IPS-18a (cell line): Measurements from ENCODE around the gene RPUSD3.

ENCODE experiments used
- H3K27ac ChIP-seq: one replicate; pipeline ENCODE4 v1.5.1; 2013; ENCODE audit warnings: low read length
- H3K27me3 ChIP-seq: one replicate; pipeline ENCODE4 v1.6.1; 2013; ENCODE audit warnings: mild to moderate bottlenecking, low read length; ENCODE audit not compliant: control insufficient read depth, insufficient read depth
- H3K36me3 ChIP-seq: one replicate; pipeline ENCODE4 v1.6.1; 2013; ENCODE audit warnings: low read depth, low read length; ENCODE audit not compliant: control insufficient read depth
- H3K4me1 ChIP-seq: one replicate; pipeline ENCODE4 v1.6.1; 2013; ENCODE audit warnings: low read depth, low read length; ENCODE audit not compliant: control insufficient read depth
- H3K4me3 ChIP-seq: one replicate; pipeline ENCODE4 v1.5.1; 2013; ENCODE audit warnings: low read length
- H3K9ac ChIP-seq: one replicate; pipeline ENCODE4 v1.6.1; 2013; ENCODE audit warnings: mild to moderate bottlenecking, low read length, moderate library complexity
- H3K9me3 ChIP-seq: one replicate; pipeline ENCODE4 v1.6.1; 2013; ENCODE audit warnings: low read depth, low read length; ENCODE audit not compliant: control insufficient read depth

The RPUSD3 gene

GRCh38 chr3:9793161-9793781 lies 50.5 kb downstream of the RPUSD3 start:
- peaks cover 31% of the 10 kb centered on the region for H3K36me3 ChIP-seq
- H3K4me1 ChIP-seq, result peaks cover 5% of the 10 kb centered on the region
- peak overlapping the region; percentile 100 for H3K9ac ChIP-seq
- H3K27ac ChIP-seq, result peak overlapping the region; percentile 100
- H3K27me3 ChIP-seq, result no peaks in the 10 kb centered on the region
- H3K4me3 ChIP-seq, result peak overlapping the region; percentile 93
- H3K9me3 ChIP-seq, result no peaks in the 10 kb centered on the region

GRCh38 chr3:9792405-9793160 lies 51.2 kb downstream of the RPUSD3 start, which contains the start of the genes ARPC4 and TADA3:
Gene ARPC4 (plus strand): TSS chr3:9793082. CDS start chr3:9793122, 40 bp downstream.
Gene TADA3 (minus strand): TSS chr3:9792473. CDS start chr3:9791466, 1,007 bp downstream.
- H3K9ac ChIP-seq, result peak within 1 kb of the TSS; percentile 100
- peak within 1 kb of the TSS; percentile 93 for H3K4me3 ChIP-seq
- no peaks in the 10 kb centered on the region for H3K27me3 ChIP-seq
- peaks cover 27% of the 10 kb centered on the region for H3K36me3 ChIP-seq
- peak within 1 kb of the TSS; percentile 100 for H3K27ac ChIP-seq
- no peaks in the 10 kb centered on the region for H3K9me3 ChIP-seq
- H3K4me1 ChIP-seq, result peaks cover 5% of the 10 kb centered on the region

GRCh38 chr3:9791790-9792404 lies 51.9 kb downstream of the RPUSD3 start:
- Histone ChIP-seq H3K4me1 (peaks cover 5% of the 10 kb centered on the region), H3K4me3 (peak overlapping the region; percentile 93), H3K9me3 (no peaks in the 10 kb centered on the region), H3K9ac (peak overlapping the region; percentile 100), H3K27ac (peak overlapping the region; percentile 100), H3K36me3 (peaks cover 24% of the 10 kb centered on the region), H3K27me3 (no peaks in the 10 kb centered on the region)

- no peak overlapping the region for H3K9ac ChIP-seq
- H3K4me1 ChIP-seq, result peaks cover 5% of the 10 kb centered on the region
- no peak overlapping the region for H3K27ac ChIP-seq
- peaks cover 31% of the 10 kb centered on the region for H3K36me3 ChIP-seq
- H3K4me3 ChIP-seq, result no peak overlapping the region
- no peaks in the 10 kb centered on the region for H3K9me3 ChIP-seq
- no peaks in the 10 kb centered on the region for H3K27me3 ChIP-seq
Measured at GRCh38 chr3:9791127-9791526, 52.7 kb downstream of the RPUSD3 start.
